HEK293T (cell line): ENCODE data around the gene PKNOX1.
"Not testable (repeated sequence)": the region's sequence is repeated elsewhere in the genome, so short reads cannot be mapped to it uniquely, and the experiment has no call there.

Experiments used
- FOXM1 ChIP-seq: fragments of 450-650 bp; IDR thresholded peaks from 2 replicates; pipeline ENCODE4 v1.6.1; 2017; ENCODE audit warnings: mild to moderate bottlenecking, borderline replicate concordance
- NFRKB ChIP-seq: fragments of 450-650 bp; IDR thresholded peaks from 2 replicates; pipeline ENCODE4 v1.6.1; 2016; ENCODE audit warnings: mild to moderate bottlenecking, moderate library complexity
- TF ChIP-seq, protein P1 (sequence below): fragments of 450-650 bp; IDR thresholded peaks from 2 replicates; pipeline ENCODE4 v1.6.1; 2016

DNA sequence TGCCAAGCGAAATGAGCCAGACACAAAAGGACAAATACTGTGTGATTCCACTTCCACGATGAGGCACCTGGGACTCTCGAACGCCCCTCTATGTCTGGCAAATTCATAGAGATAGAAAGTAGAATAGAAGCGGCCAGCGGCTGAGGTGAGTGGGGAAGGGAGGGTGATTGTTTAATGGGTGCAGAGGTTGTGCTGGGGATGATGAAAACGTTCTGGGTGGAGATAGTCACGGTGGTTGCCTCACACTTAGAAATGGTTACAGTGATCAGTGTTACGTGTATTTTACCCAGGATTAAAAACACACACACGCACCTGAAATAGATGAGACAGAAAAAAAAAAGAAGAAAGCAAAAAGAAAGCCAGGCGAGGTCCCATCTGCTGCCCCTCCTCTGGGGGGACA, 98.4 kb downstream of the PKNOX1 start:
- TF ChIP-seq, protein P1, sequence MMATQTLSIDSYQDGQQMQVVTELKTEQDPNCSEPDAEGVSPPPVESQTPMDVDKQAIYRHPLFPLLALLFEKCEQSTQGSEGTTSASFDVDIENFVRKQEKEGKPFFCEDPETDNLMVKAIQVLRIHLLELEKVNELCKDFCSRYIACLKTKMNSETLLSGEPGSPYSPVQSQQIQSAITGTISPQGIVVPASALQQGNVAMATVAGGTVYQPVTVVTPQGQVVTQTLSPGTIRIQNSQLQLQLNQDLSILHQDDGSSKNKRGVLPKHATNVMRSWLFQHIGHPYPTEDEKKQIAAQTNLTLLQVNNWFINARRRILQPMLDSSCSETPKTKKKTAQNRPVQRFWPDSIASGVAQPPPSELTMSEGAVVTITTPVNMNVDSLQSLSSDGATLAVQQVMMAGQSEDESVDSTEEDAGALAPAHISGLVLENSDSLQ = not testable (repeated sequence)
- not testable (repeated sequence) for TF ChIP-seq NFRKB, FOXM1
